HEK293 (cell line): ENCODE measurements around the gene TSC22D2.

Experiments used
- CTCF ChIA-PET: fragments of 350-600 bp; formaldehyde crosslinking; extraction: SDS; loops from one replicate; lab custom pipeline; 2021; ENCODE audit warnings: antibody characterized with exemption; lab: Yijun Ruan, JAX
- POLR2A ChIA-PET: fragments of 300-600 bp; formaldehyde crosslinking; extraction: SDS; loops from one replicate; lab custom pipeline; 2020; ENCODE audit warnings: antibody characterized with exemption, inconsistent platforms; lab: Yijun Ruan, JAX
- H3K27ac ChIP-seq: fragments of 200-500 bp; sonication (Bioruptor generic); 2 replicates; pipeline ENCODE4 v1.5.1; 2014; ENCODE audit warnings: low read depth, low read length, control low read depth, inconsistent platforms; ENCODE audit errors: extremely low read depth
- H3K36me3 ChIP-seq, 2 experiments: fragments of 200-500 bp in 1 of 2; sonication (Bioruptor generic) in 1 of 2; 1 replicate in 1 of 2; 2 replicates in 1 of 2; pipeline ENCODE4 v1.5.1; 2014 to 2017; ENCODE audit warnings: inconsistent platforms in 2 of 2, low read length in 2 of 2; ENCODE audit not compliant: control insufficient read depth in 2 of 2, insufficient read depth in 1 of 2
- H3K4me1 ChIP-seq: fragments of 200-500 bp; sonication (Bioruptor generic); 2 replicates; pipeline ENCODE4 v1.5.1; 2014; ENCODE audit warnings: mild to moderate bottlenecking, low read length, inconsistent platforms; ENCODE audit not compliant: control insufficient read depth, insufficient read depth
- H3K4me3 ChIP-seq: 2 replicates; pipeline ENCODE4 v1.5.1; 2011; ENCODE audit warnings: low read depth, mild to moderate bottlenecking, control low read depth, low read length, moderate library complexity
- H3K9me3 ChIP-seq: fragments of 200-500 bp; sonication (Bioruptor generic); 2 replicates; pipeline ENCODE4 v1.5.1; 2014; ENCODE audit warnings: low read depth, low read length, inconsistent platforms; ENCODE audit not compliant: control insufficient read depth, insufficient read depth
- AEBP2 ChIP-seq: fragments of 450-650 bp; formaldehyde crosslinking; IDR thresholded peaks from 2 replicates; pipeline ENCODE4 v1.5.1; 2016; ENCODE audit warnings: missing biosample characterization, missing genetic modification characterization, borderline replicate concordance
- ATF2 ChIP-seq: fragments of 450-650 bp; formaldehyde crosslinking; IDR thresholded peaks from 2 replicates; pipeline ENCODE4 v1.5.1; 2016; ENCODE audit warnings: missing biosample characterization, missing genetic modification characterization, low read depth
- BCL11A ChIP-seq: fragments of 450-650 bp; formaldehyde crosslinking; IDR thresholded peaks from 2 replicates; pipeline ENCODE4 v1.5.1; 2016; ENCODE audit warnings: low read depth, missing biosample characterization, missing genetic modification characterization
- GFI1B ChIP-seq: fragments of 450-650 bp; formaldehyde crosslinking; IDR thresholded peaks from 2 replicates; pipeline ENCODE4 v1.5.1; 2016; ENCODE audit warnings: missing biosample characterization, missing genetic modification characterization
- HOXA7 ChIP-seq: sonication (generic); formaldehyde crosslinking; IDR thresholded peaks from 2 replicates; pipeline ENCODE4 v1.8.1; 2022; ENCODE audit warnings: missing genetic modification reagents, borderline replicate concordance
- KLF16 ChIP-seq: fragments of 450-650 bp; formaldehyde crosslinking; IDR thresholded peaks from 2 replicates; pipeline ENCODE4 v1.5.1; 2017; ENCODE audit warnings: missing biosample characterization, missing genetic modification characterization
- OVOL3 ChIP-seq: fragments of 450-650 bp; formaldehyde crosslinking; IDR thresholded peaks from 2 replicates; pipeline ENCODE4 v1.5.1; 2016; ENCODE audit warnings: missing biosample characterization, missing genetic modification characterization
- ZBTB44 ChIP-seq: fragments of 450-650 bp; IDR thresholded peaks from 2 replicates; pipeline ENCODE4 v1.5.1; 2018; ENCODE audit warnings: missing biosample characterization, mild to moderate bottlenecking, missing genetic modification characterization
- ZEB2 ChIP-seq: fragments of 450-650 bp; formaldehyde crosslinking; IDR thresholded peaks from 2 replicates; pipeline ENCODE4 v1.5.1; 2016; ENCODE audit warnings: missing biosample characterization, missing genetic modification characterization
- ZNF121 ChIP-seq: fragments of 450-650 bp; formaldehyde crosslinking; IDR thresholded peaks from 2 replicates; pipeline ENCODE4 v1.5.1; 2016; ENCODE audit warnings: missing biosample characterization, missing genetic modification characterization
- ZNF202 ChIP-seq: fragments of 450-650 bp; formaldehyde crosslinking; IDR thresholded peaks from 2 replicates; pipeline ENCODE4 v1.5.1; 2016; ENCODE audit warnings: missing biosample characterization, missing genetic modification characterization, borderline replicate concordance
- ZNF223 ChIP-seq: fragments of 450-650 bp; formaldehyde crosslinking; IDR thresholded peaks from 2 replicates; pipeline ENCODE4 v1.5.1; 2016; ENCODE audit warnings: missing biosample characterization, missing genetic modification characterization
- ZNF280D ChIP-seq: fragments of 450-650 bp; formaldehyde crosslinking; IDR thresholded peaks from 2 replicates; pipeline ENCODE4 v1.5.1; 2016; ENCODE audit warnings: missing biosample characterization, missing genetic modification characterization
- ZNF354C ChIP-seq: fragments of 450-650 bp; formaldehyde crosslinking; IDR thresholded peaks from 2 replicates; pipeline ENCODE4 v1.5.1; 2016; ENCODE audit warnings: missing biosample characterization, missing genetic modification characterization, low read depth, borderline replicate concordance
- ZNF366 ChIP-seq: fragments of 450-650 bp; formaldehyde crosslinking; conservative IDR thresholded peaks from 2 replicates; pipeline ENCODE4 v1.5.1; 2016; ENCODE audit warnings: missing biosample characterization, missing genetic modification characterization
- ZNF37A ChIP-seq: fragments of 450-650 bp; IDR thresholded peaks from 2 replicates; pipeline ENCODE4 v1.5.1; 2018; ENCODE audit warnings: missing biosample characterization, missing genetic modification characterization
- ZNF473 ChIP-seq: fragments of 450-650 bp; formaldehyde crosslinking; IDR thresholded peaks from 2 replicates; pipeline ENCODE4 v1.5.1; 2017; ENCODE audit warnings: missing biosample characterization, missing genetic modification characterization
- ZNF501 ChIP-seq: fragments of 450-650 bp; formaldehyde crosslinking; IDR thresholded peaks from 2 replicates; pipeline ENCODE4 v1.5.1; 2016; ENCODE audit warnings: missing biosample characterization, missing genetic modification characterization
- ZNF544 ChIP-seq: fragments of 450-650 bp; formaldehyde crosslinking; IDR thresholded peaks from 2 replicates; pipeline ENCODE4 v1.5.0; 2017; ENCODE audit warnings: missing biosample characterization, missing genetic modification characterization
- ZNF621 ChIP-seq: fragments of 450-650 bp; formaldehyde crosslinking; IDR thresholded peaks from 2 replicates; pipeline ENCODE4 v1.5.1; 2017; ENCODE audit warnings: missing biosample characterization, missing genetic modification characterization
- ZNF626 ChIP-seq: fragments of 450-650 bp; sonication (Bioruptor Pico); formaldehyde crosslinking; IDR thresholded peaks from 2 replicates; pipeline ENCODE4 v1.5.1; 2018; ENCODE audit warnings: missing biosample characterization, missing genetic modification characterization, inconsistent platforms
- TF ChIP-seq, protein P1 (sequence below): fragments of 450-650 bp; formaldehyde crosslinking; IDR thresholded peaks from 2 replicates; pipeline ENCODE4 v1.5.1; 2016; ENCODE audit warnings: missing biosample characterization, missing genetic modification characterization
- TF ChIP-seq, protein P2 (sequence below): fragments of 450-650 bp; formaldehyde crosslinking; IDR thresholded peaks from 2 replicates; pipeline ENCODE4 v1.5.1; 2016; ENCODE audit warnings: missing biosample characterization, missing genetic modification characterization

Gene TSC22D2

GRCh38 chr3:150504483-150504882 is 96.4 kb downstream of the TSC22D2 start (continued):
- TF ChIP-seq KLF16 (tag by site-specific recombination) = no peak

- no peak overlapping the region for H3K4me3 ChIP-seq
- ChIA-PET POLR2A (no interaction called here), CTCF (no interaction called here)
- TF ChIP-seq ZNF202 (tag by site-specific recombination) (no peak), AEBP2 (tag by site-specific recombination) (no peak), HOXA7 (no peak), ZNF366 (tag by site-specific recombination) (no peak)
- TF ChIP-seq, protein P1, sequence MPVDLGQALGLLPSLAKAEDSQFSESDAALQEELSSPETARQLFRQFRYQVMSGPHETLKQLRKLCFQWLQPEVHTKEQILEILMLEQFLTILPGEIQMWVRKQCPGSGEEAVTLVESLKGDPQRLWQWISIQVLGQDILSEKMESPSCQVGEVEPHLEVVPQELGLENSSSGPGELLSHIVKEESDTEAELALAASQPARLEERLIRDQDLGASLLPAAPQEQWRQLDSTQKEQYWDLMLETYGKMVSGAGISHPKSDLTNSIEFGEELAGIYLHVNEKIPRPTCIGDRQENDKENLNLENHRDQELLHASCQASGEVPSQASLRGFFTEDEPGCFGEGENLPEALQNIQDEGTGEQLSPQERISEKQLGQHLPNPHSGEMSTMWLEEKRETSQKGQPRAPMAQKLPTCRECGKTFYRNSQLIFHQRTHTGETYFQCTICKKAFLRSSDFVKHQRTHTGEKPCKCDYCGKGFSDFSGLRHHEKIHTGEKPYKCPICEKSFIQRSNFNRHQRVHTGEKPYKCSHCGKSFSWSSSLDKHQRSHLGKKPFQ (tag by site-specific recombination) = no peak
- H3K9me3 ChIP-seq = no peaks in the 10 kb centered on the region
- H3K36me3 ChIP-seq = no peaks in the 10 kb centered on the region
- H3K4me1 ChIP-seq = no peaks in the 10 kb centered on the region
- no peak overlapping the region for H3K27ac ChIP-seq
Measured at GRCh38 chr3:150508401-150508800, 100.3 kb downstream of the TSC22D2 start.

DNA sequence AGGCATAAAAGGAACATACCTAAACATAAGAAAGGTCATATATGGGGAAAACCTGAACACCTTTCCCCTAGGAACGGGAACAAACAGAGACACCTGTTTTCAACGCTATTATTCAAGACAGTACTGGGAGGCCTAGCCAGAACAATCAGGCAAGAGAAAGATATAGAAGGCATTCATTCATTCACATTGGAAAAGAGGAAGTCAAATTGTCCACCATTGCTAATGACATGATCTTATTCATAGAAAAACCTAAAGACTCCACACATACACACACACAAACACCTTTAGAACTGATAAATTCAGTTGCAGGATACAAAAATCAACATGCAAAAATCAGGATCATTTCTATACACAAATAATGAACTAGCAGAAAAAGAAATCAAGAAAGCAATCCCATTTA is 101.7 kb downstream of the TSC22D2 start:
- POLR2A ChIA-PET = no interaction called here
- CTCF ChIA-PET = interaction anchor here (0.6 kb wide), 1 partner anchor 187 kb away, joined by 3 read pairs; no protein-coding TSS in a partner anchor
- TF ChIP-seq ZNF121 (tag by site-specific recombination) = no peak
- no peak for TF ChIP-seq ZNF354C
- TF ChIP-seq ZNF621 (tag by site-specific recombination) = no peak
- no peak for TF ChIP-seq ZNF544 (tag by site-specific recombination)
- no peak for TF ChIP-seq ZNF626 (tag by site-specific recombination)
- TF ChIP-seq ZNF501 (tag by site-specific recombination) = no peak
- TF ChIP-seq ZBTB44 (tag by site-specific recombination) = no peak
- no peak for TF ChIP-seq OVOL3
- TF ChIP-seq GFI1B = no peak
- TF ChIP-seq ZEB2 = no peak
- TF ChIP-seq ATF2 (tag by site-specific recombination) = no peak
- no peak for TF ChIP-seq ZNF37A (tag by site-specific recombination)
- TF ChIP-seq BCL11A (tag by site-specific recombination) = no peak
- TF ChIP-seq ZNF473 (tag by site-specific recombination) = no peak
- TF ChIP-seq ZNF223 (tag by site-specific recombination) = no peak
- TF ChIP-seq, protein P2, sequence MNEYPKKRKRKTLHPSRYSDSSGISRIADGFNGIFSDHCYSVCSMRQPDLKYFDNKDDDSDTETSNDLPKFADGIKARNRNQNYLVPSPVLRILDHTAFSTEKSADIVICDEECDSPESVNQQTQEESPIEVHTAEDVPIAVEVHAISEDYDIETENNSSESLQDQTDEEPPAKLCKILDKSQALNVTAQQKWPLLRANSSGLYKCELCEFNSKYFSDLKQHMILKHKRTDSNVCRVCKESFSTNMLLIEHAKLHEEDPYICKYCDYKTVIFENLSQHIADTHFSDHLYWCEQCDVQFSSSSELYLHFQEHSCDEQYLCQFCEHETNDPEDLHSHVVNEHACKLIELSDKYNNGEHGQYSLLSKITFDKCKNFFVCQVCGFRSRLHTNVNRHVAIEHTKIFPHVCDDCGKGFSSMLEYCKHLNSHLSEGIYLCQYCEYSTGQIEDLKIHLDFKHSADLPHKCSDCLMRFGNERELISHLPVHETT (tag by site-specific recombination) = no peak
- TF ChIP-seq ZNF280D (tag by site-specific recombination) = no peak

More for the DNA sequence above, 101.7 kb downstream of the TSC22D2 start:
- Histone ChIP-seq H3K4me1 (no peaks in the 10 kb centered on the region), H3K9me3 (no peaks in the 10 kb centered on the region), H3K36me3 (no peaks in the 10 kb centered on the region), H3K4me3 (no peak overlapping the region), H3K27ac (no peak overlapping the region)
